GM12892 (cell line): ENCODE results near the gene MEI4.
"Not testable (repeated sequence)": the region's sequence is repeated elsewhere in the genome, so short reads cannot be mapped to it uniquely, and the experiment has no call there.

Source experiments
- DNase-seq: peaks from one replicate; pipeline ENCODE4 v3.0.0; 2011; ENCODE audit not compliant: insufficient read length
- FAIRE-seq: peaks from 2 replicates; lab custom pipeline; 2011; peaks lifted over from hg19 to GRCh38; lab: Jason Lieb, UNC
- POLR2A ChIP-seq: IDR thresholded peaks from 2 replicates; pipeline ENCODE4 v1.6.1; 2011; ENCODE audit warnings: low read depth, low read length, control low read depth
- POLR2AphosphoS5 ChIP-seq: IDR thresholded peaks from 2 replicates; pipeline ENCODE4 v1.6.1; 2011; ENCODE audit warnings: low read depth, low read length, control low read depth
- TAF1 ChIP-seq: IDR thresholded peaks from 2 replicates; pipeline ENCODE4 v1.6.1; 2011; ENCODE audit warnings: low read depth, mild to moderate bottlenecking, control low read depth, low read length, borderline replicate concordance

The MEI4 gene

DNA sequence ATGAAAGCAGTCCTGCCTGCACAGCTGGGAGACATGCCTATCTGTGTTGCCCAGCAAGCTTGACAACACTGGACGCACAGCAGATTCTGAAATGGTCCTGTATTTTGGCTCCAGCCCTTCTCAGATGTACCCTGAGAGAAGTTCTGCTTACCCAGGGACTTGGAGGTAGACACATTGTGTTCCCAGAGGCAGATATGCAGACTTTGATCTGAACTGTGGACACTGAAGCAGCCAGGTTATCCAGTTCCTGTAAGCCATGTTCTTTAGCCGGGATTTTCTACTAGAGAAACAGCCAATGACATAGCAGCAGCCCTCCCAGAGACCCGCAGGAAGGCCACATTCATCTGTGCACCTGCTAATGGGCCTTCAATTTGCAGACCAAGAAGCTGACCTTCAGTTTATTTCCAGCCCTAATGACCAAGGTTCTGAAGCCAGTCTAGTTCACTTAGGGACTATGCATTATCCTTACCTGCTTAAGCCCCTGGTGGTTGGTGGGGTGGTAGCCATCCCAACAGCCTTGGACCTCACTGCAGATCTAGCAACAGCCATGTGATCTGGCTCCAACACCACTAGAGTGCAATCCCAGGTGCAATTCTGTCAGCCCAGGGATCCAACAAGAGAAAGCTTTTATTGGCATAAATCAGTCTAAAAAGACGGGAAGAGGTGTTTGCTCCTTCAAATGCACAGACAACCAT is 134.2 kb downstream of the MEI4 start:
- FAIRE-seq (no peak), DNase-seq (no peak)
- TF ChIP-seq POLR2A, result no peak
- no peak for TF ChIP-seq POLR2AphosphoS5
- no peak for TF ChIP-seq TAF1

DNA sequence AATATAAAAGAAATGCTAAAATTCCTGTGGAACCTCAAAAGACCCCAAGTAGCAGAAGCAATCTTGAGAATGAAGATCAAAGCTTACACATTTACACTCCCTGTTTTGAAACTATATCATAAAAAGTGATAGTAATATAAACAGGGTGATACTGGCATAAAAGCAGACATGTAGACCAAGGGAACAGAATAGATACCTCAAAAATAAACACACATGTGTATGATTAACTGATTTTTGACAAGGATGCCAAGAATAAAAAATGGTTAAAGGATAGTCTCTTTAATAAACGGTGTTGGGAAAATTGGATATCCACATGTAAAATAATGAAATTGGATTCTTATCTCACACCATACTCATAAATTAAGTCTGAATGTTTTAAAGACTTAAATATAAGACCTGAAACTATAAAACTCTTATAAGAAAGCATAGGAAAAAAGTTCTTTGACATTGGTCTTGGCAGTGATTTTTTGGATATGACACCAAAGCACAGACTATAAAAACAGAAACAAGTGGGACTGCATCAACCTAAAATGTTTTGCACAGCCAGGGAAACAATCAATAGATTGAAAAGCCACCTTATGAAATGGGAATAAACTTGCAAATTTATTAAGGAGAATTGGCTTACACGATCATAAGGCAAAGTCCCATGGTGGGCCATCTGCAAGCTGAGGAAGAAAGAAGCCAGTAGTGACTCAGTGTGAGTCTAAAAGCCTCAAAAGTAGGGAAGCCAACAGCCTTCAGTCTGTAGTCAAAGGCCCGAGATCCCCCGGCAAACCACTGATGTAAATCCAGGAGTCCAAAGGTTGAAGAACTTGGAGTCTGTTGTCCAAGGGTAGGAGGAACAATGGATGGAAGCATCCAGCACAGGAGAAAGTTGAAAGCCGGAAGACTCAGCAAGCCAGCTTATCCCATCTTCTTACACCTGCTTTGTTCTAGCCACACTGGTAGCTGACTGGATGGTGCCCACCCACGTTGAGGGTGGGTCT is 144.3 kb downstream of the MEI4 start:
- DNase-seq (no peak), FAIRE-seq (no peak)
- TF ChIP-seq TAF1, result no peak
- no peak for TF ChIP-seq POLR2AphosphoS5
- no peak for TF ChIP-seq POLR2A

DNA sequence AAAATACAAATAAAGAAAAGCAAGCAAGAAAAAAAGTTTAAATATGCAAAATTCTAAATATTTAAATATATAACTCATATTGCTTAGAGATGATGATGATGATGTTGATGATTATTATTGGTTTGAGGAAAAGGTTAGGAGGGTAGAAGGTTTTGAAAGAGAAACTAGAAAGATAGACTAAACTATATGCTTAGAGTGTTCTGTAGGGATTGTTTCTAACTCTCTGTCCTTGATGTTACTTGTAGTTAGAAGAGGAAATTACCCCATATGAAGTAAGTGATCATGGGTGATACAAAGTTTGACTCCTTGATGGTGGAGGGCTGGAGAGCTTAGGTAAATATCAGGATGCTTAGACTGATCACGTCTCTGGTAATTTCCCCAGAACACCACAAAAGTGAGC is 159.5 kb downstream of the MEI4 start:
- TF ChIP-seq POLR2AphosphoS5, result no peak
- no peak for TF ChIP-seq TAF1
- no peak for TF ChIP-seq POLR2A
- DNase-seq, result no peak
- FAIRE-seq, result no peak

GRCh38 chr6:77813090-77813489 is 160.3 kb downstream of the MEI4 start:
- no peak for TF ChIP-seq POLR2AphosphoS5
- no peak for TF ChIP-seq POLR2A
- no peak for TF ChIP-seq TAF1
- DNase-seq, result no peak
- FAIRE-seq, result no peak

- FAIRE-seq, result no peak
- TF ChIP-seq POLR2A, result no peak
- TF ChIP-seq POLR2AphosphoS5, result no peak
- no peak for TF ChIP-seq TAF1
- no peak for DNase-seq
Observed at GRCh38 chr6:77814119-77814518, 161.3 kb downstream of the MEI4 start.

- no peak for DNase-seq
- no peak for TF ChIP-seq TAF1
- TF ChIP-seq POLR2A, result no peak
- no peak for TF ChIP-seq POLR2AphosphoS5
- FAIRE-seq, result no peak
Observed at GRCh38 chr6:77815531-77815930, 162.7 kb downstream of the MEI4 start.

- TF ChIP-seq POLR2A (no peak), POLR2AphosphoS5 (no peak), TAF1 (no peak)
- no peak for FAIRE-seq
- DNase-seq, result no peak
Observed at GRCh38 chr6:77816766-77817270, 164.0 kb downstream of the MEI4 start.

- FAIRE-seq (no peak), DNase-seq (no peak)
- TF ChIP-seq POLR2A (no peak), POLR2AphosphoS5 (no peak), TAF1 (no peak)
Observed at GRCh38 chr6:77822265-77822664, 169.4 kb downstream of the MEI4 start.

DNA sequence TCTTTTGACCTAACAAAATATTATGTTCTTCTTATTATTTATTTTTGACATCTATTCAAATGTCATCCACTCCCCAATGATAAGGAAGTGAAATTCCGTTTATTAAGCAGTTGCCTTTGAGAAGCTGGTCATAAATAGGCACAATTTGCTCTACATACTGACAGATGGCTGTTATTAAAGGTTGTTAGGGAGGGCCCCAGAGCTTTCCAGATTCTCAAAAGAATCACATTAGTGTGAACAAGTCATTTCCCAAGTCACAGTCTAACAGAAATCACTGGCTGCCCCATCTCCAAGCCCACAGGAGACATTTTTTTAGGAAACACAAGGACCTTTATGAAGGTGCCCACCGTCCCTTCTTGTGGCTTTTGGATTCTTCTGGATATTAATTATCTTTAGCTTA is 172.4 kb downstream of the MEI4 start:
- DNase-seq (no peak), FAIRE-seq (no peak)
- TF ChIP-seq POLR2AphosphoS5 (no peak), TAF1 (no peak), POLR2A (no peak)

- FAIRE-seq (no peak), DNase-seq (no peak)
- TF ChIP-seq POLR2AphosphoS5, result no peak
Observed at GRCh38 chr6:77829736-77830135, 176.9 kb downstream of the MEI4 start.

DNA sequence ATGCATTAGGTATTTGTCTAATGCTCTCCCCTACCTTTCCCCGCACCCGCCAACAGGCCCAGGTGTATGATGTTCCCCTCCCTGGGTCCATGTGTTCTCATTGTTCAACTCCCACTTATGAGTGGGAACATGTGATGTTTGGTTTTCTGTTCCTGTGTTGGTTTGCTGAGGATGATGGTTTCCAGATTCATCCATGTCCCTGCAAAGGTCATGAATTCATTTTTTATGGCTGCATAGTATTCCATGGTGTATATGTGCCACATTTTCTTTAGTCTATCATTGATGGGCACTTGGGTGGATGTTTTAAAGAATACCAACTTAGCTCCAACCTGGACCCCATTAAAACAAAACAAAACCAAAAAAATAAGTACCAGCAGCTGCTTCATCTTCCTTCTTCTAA is 180.9 kb downstream of the MEI4 start:
- not testable (repeated sequence) for DNase-seq, FAIRE-seq

DNA sequence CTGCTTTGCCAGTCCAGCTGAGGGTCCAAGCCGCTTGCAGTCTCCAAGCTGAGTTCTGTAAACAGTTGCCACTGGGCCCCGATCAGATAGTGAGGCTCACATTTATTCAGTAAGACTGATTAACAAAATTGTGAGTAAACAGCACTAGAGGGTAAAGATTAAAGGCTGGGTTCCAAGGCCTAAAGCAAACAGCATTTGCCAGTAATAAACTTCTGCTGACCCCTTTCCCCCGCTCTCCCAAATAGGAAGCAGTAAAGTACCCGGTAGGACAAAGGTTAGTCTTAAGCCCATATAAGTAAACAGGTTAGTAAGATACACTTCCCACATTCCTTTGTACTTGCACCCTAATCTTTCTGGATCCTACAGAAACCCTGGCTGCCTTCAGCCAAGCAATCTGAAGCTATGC is 181.8 kb downstream of the MEI4 start:
- no peak for DNase-seq
- no peak for FAIRE-seq
- no peak for TF ChIP-seq POLR2A
- TF ChIP-seq POLR2AphosphoS5, result no peak
- TF ChIP-seq TAF1, result no peak
